Stimulated activated CD8-positive, alpha-beta memory T cell treated with anti-CD3 and anti-CD28 coated beads, Interleukin-7, amount 100 ng/mL, for 4 hours (primary cell): Measurements from ENCODE around the gene HOXB5.

Experiments
- DNase-seq, 2 donors: peaks; one replicate each; pipeline ENCODE4 v3.0.0-alpha.2; 2020; ENCODE audit warnings: low read depth in 2 of 2

Gene HOXB5

DNA sequence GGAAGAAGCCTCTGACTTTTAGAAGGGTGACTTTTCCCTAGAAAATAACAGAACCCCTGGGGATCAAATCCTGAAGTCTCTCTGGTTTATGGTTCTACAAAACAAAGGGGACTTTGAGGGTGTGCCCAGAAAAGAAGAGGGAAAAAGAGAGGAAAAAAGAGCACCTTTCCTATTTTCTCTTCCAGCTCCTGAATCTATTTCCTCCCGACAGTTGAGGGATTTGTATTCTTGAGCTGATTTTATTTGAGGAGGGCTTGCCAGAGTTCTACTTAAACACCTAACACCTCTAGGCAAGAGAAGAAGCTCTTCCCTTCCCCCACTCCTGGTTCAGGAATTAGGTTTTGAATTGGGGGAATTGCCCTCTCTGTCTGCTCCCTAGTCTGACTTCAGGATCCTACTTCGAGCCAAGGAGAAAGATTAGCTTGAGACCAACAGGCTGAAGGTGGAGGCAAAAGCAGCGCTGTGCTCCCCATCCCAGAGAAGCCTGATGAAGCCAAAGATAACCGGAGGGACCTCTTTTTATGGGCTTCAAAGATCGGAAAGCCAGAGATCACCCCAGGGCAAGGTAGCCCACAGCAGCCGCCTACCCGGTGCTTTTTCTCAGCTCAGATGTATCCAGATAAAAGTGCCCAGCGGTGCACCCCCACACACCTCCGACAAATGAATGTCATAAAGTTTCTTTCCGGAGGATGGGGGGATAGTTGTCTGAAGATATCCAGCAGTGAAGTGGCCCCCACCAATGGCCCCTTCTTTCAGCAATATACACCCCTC lies 4.3 kb downstream of the HOXB5 start:
- no peak for DNase-seq

DNA sequence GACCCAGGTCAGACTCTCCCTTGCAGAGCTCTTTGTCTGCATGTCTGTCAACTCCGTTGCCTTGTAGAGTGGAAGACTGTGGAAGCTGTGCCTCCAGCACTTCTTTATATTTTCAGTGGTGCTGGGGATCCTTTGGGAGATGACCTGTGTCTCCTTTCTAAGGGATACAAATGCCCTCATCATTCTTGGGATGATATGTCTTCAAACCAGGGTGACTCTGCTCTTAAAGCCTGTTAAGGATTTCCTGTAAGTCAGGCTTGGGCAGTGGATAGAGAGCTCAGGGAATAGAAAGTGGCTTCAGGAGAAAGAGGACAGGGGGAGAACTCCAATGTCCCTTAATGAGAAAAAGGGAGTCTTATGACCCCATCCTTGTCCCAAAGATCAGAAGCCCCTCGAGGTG lies 5.1 kb downstream of the HOXB5 start:
- no peak for DNase-seq

GRCh38 chr17:48588074-48588415 lies 5.5 kb downstream of the HOXB5 start:
- DNase-seq = no peak

GRCh38 chr17:48587276-48588073 lies 6.1 kb downstream of the HOXB5 start:
- no peak for DNase-seq

- no peak for DNase-seq
Observed at GRCh38 chr17:48586355-48587258, 7.0 kb downstream of the HOXB5 start.

- DNase-seq = no peak
Observed at GRCh38 chr17:48584223-48584741, 9.3 kb downstream of the HOXB5 start.

DNA sequence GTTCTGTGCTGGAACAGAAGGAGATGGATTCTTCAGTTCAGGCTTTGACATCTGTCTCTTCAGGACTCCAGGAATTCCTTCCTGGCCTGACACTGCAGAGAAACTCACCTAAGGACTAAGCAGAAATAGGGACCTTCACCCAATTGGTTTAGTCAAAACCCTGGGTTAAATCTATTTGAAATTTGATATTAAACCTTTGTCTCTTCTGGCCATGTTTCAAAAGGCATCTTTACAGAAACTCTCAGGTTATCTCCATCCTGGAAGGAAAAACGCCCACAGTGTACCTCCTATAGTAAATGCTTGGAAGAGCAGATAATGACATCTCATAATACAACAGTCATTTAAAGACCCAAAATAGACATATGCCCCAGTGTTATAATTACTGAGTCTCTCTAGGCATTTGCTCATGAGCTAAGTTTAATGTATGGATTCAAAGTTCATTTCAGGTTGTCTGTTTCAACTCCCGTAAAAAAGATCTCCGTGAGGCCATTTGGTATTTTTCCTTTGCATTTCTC lies 9.8 kb downstream of the HOXB5 start:
- DNase-seq = no peak

GRCh38 chr17:48582750-48583069 lies 10.9 kb downstream of the HOXB5 start:
- DNase-seq = no peak

DNA sequence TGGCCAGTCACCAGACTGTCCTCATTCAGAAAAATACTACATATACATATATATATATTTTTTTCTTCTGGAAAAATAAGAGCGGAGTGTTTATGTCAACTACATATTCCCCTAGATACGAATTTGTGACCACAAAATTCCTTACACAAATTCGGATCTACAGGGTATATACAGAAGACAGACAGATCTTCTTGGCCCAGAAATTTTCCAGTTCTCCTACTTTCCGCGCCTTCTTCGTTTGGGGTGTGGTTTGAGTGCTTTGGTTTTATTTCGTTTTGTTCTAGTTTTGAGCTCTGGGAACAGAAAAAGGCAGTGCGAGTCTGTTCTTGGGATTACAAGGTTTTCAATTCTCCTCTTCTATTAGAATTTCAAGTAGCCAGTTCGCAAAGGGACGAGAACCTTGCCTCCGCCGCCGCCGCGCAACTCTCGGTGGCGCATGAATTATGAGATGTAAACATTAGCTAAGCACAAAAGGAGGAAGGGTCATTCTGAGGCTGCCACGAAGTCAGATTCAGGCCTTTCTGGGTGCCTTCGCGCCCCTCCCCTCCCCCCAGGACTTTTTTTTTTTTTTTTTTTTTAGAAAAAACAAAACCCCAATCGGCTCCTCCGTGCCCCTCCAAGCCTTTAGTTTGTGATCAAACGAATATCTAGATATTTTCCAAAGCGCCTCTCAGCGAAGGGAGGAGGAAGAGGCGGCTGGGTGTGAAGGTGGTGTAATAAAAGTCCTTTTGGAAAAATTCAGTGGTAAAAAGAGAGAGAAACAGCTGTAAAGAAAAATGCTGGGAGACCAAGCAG lies 13.6 kb downstream of the HOXB5 start:
- no peak for DNase-seq

DNA sequence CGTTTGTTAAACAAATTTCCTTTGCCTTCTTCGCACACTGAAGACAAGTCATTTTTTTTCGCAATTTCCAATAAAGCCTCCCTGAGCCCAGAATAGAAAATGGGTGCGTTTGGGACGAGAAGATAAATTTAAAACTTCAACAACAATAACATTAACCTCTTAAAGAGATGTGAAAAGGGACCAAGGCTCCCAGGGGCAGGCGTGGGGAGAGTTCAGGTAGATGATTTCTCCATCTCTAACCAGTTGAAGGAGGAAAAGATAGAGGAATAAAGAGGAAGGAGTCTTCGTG lies 14.2 kb downstream of the HOXB5 start:
- DNase-seq = no peak

- DNase-seq = no peak
Observed at GRCh38 chr17:48578616-48579470, 14.7 kb downstream of the HOXB5 start.

- DNase-seq = peak; percentile 50 to 62
Observed at GRCh38 chr17:48577946-48578615, 15.5 kb downstream of the HOXB5 start, which contains the start of gene HOXB4. Gene HOXB4, minus strand, starts transcription at chr17:48578350. Its CDS starts 31 bp downstream, at chr17:48578319.

GRCh38 chr17:48577330-48577945 lies 16.1 kb downstream of the HOXB5 start:
- no peak for DNase-seq

DNA sequence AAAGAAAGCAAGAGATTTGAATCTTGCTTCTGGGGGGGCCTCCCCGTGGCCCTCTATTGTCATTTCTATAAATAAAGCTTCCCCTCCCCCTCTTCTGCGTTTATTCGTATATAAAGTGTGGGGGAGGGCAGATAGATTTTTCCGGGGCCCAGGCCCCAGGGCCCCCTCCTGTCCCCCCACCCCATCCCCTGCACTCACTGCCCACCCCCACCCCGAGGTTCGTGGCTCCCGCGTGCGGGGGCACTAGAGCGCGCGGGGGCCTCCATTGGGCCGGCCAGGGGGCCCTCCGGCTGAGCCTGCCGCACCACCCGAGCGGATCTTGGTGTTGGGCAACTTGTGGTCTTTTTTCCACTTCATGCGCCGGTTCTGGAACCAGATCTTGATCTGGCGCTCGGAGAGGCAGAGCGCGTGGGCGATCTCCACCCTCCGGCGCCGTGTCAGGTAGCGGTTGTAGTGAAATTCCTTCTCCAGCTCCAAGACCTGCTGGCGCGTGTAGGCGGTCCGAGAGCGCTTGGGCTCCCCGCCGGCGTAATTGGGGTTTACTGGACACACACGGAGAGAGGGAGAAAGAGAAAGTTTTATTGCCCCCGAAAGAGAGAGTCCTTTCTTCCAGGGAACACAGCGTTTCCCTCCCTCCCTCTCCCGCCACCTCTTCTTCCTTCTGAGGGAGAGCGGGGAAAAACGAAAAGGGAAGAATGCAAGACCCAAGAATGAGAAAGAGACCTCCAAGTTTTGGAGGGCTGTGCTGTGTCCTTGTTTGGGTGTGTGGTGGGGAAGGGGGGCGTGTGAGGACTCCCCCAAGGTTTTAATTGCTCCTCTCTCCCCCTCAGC lies 16.9 kb downstream of the HOXB5 start:
- no peak for DNase-seq

DNA sequence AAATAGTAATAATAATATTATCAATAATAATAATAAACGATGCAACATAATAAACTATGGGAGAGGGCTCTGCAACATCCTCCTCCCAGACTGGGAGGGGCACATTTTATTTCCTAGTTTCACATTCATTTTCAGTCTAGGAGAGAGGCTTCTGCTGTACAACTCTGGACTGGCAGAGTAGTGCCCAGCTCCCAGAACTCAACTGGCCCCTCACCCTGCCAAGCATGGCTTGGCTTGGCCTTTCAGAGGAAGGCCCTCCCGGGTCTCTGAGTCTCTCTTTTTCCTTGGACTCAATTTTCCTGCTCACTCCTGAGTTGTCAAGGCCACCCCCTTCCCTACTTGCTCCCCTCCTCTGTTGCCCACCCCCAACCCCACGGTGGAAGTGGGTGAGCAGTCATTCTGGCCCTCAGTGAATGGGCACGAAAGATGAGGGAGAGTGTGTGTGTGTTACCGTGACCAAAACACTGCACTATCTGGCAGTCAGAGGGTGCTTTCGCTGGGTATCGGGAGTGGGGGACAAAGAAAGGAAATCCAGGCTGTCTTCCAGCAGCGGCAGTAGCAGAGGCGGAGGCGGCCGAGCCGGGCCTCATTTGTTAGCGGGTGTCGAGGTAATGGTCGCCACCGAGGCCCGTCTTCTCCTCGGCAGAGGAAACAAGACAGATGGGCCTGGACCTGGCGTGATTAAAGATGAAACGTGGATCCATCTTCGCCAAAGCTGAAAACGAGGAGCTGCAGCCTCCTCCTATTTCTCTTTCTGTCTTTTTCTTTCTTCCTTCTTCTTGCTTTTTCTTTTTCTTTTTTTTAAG lies 17.7 kb downstream of the HOXB5 start:
- DNase-seq = no peak

GRCh38 chr17:48575066-48575582 lies 18.5 kb downstream of the HOXB5 start:
- no peak for DNase-seq

- no peak for DNase-seq
Observed at GRCh38 chr17:48574505-48575065, 19.0 kb downstream of the HOXB5 start.
